K562 treated with DMSO at 1 percent for 12 hours (cell line): Measurements from ENCODE around the gene RBMX. TPM values are rescaled to one million over a fixed set of nuclear protein-coding genes. Genes with fewer than 3 reads are reported as not detected.

Source experiments
- total RNA-seq: library from RNA; unstranded; fragments of 300-600 nt; gene quantifications from 2 replicates; pipeline ENCODE4 v1.2.3, GENCODE V29; 2022; ENCODE audit not compliant: insufficient read depth

The RBMX gene
- 96.4 and 167 TPM in 2 replicates for total RNA-seq

GRCh38 chrX:136880452-136881013, at the start of gene RBMX:
TSS of gene RBMX (minus strand) at chrX:136880725. CDS start at chrX:136879427, 1,298 bp downstream.

Other genes starting within 250 kb of the RBMX start
- gene CD40LG, start 232.6 kb downstream of the RBMX start, total RNA-seq: not detected in 2 replicates
- 7.1 and 24.2 TPM in 2 replicates for gene ARHGEF6, start 99.8 kb downstream of the RBMX start, total RNA-seq
- gene GPR101, start 153.3 kb upstream of the RBMX start, total RNA-seq: not detected in 2 replicates